Stimulated activated CD4-positive, alpha-beta T cell treated with anti-CD3 and anti-CD28 coated beads, Interleukin-1b, Interleukin-23, amount 100 ng/mL, for 48 hours (primary cell): ENCODE results near the gene CD180.

Experiments
- DNase-seq: peaks from one replicate; pipeline ENCODE4 v3.0.0-alpha.2; 2020

The CD180 gene

DNA sequence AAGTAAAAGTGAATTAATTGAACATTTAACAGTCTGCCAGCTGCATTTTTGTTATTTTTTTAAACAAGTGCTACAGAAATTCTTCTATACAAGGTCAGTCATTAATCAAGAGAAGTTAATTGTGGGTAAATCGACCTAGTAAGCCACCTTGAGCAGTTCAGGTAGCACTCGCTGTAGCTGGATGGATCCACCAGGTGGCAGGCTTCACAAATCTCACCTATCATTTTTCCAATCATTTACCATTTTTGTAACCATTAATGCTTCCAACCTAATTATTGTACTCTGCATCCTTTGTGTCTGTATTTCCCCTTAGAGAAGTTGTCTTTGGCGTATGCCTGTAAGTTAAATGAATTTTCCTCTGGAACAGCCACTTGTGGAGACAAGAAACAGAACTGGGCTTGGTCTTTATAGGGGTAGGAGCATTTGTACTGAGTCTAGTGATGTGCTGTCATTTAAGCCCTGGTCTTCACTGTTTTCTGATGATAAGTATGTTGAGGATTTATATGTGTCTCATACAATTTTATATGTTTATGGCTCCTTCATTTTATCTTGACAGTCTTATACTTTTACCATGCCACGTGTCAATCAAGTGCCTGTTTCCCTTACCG, 39.5 kb downstream of the CD180 start:
- no peak for DNase-seq

GRCh38 chr5:67154556-67155206, 41.9 kb downstream of the CD180 start:
- DNase-seq: no peak

DNA sequence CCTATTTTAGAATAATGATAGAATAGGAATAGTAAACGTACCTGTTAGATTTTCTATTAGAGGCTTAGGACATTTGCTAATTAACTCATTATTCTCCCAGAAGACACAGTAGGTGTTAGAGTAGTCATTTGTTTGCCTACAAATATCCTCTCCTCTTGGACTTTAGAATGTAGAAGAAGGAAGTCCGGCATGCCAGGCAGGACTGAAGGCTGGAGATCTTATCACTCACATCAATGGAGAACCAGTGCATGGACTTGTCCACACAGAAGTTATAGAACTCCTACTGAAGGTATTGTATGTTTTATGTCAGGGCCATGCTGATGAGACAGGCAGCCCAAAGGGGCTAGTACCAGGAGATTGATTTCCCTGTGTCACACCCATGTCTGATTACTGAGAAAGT, 43.3 kb downstream of the CD180 start:
- DNase-seq: no peak

DNA sequence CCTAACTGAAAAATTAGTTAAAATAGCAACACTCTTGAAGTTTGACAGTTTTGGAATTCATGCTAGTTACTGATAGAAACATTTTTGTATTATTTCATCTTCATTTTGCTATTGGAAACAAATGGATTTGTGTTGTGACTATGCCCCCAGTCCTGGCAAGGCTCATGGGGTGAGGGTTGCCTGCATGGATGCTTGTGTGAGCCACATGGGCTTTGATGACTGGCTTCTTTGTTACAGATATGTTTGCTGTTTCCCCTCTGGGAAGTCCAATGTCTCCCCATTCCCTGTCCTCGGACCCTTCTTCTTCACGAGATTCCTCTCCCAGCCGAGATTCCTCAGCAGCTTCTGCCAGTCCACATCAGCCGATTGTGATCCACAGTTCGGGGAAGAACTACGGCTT, 44.2 kb downstream of the CD180 start:
- DNase-seq: no peak

DNA sequence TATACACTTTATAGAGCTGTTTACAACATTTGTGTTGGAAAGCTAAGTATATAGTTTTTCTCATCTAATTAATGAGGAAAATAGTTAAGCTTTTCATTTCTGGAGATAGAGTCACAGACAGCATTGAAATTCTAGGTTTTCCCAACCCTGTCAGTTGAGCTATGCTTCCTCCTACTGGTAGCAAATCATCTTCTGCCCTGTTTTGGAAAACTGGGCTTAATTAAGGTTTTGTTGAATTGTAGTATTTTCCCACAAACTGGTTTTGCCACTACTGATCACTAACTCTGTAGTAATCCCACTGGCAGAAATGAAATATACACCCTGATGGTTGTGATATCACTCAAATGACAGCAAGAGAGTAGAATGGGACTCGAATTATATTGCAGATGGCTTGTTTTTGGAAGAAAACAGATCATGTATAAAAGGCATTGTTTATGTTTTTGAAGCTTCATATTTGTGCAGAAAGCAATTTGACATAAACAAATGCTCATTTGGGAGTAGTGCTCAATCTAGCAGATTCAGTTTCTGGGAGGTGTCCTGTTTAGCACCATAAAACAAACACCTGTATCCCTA, 46.6 kb downstream of the CD180 start:
- no peak for DNase-seq

DNA sequence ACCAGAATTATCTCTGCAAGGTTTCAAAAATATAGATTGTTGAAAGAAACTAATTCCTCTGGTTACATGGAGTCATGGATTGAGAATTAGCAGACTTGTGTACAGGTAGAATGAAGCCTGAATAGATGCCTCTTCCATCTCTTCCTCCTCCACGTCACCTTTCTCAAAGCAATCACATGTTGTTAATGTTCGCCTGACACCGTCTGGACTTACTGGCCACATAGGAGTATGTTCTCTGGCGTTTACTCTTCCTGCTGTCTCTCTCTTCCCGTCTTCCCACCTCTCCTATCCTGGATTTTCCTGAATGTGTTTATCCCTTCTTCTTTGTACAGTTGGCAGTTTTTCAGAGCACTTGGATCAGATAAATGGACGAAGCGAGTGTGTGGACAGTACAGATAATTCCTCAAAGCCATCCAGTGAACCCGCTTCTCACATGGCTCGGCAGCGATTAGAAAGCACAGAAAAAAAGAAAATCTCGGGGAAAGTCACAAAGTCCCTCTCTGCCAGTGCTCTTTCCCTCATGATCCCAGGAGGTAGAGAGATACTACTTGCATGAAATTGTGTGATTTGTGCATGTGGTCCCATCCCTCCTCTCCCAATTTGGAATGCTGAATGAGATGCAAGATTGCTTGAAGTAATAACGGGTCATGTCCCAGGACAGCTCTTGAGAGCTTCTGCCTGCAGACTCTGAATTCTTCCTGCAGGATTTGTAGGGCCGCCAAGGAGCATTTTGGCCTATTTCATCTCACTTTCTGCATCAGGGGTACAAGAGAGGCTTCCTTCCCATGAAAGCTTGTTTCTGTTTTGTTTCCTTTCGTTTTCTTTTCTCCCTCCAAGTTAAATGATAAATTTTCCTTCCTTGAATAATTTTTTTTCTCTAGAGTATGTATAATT, 47.3 kb downstream of the CD180 start:
- no peak for DNase-seq

DNA sequence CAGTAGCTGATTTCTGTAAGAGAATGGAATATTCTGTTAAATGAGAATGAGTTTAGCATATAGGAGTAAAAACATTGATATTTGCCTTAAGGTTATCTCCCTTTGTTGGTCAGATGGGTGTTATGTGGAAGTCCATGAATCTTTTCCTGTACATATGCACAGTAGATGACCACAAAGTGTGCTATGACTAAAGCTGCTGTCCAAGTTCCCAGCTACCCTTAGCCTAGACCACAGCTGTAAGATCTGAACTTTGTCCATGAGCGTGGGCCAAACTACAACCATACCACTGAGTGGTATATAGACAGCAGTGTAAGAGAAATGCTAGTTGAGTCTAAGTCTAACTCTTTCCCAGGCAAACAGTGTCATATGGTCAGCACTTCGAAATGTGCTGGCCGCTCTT, 48.8 kb downstream of the CD180 start:
- no peak for DNase-seq

GRCh38 chr5:67146981-67147380, 49.6 kb downstream of the CD180 start:
- DNase-seq: no peak

GRCh38 chr5:67146574-67146973, 50.0 kb downstream of the CD180 start:
- no peak for DNase-seq

DNA sequence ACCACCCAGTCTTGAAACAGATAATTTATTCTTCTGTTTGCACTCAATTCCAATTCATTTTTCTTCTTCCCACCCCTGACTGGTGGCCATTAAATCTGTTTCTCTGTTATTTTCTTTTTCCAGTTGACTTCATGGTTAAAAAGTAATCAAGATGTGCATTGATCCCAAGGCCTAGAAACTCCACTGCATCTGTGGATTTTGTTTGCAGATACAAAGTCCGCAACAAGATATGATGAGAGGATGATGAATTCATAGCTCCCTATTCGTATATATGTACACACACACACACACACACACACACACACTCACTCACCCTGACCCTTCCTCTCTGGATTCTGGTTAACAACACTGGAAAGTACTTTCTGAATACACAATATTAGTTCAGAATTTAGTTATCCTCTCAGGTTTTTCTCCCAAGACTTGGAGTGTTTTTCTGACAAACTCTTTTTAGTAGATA, 52.4 kb downstream of the CD180 start:
- no peak for DNase-seq

DNA sequence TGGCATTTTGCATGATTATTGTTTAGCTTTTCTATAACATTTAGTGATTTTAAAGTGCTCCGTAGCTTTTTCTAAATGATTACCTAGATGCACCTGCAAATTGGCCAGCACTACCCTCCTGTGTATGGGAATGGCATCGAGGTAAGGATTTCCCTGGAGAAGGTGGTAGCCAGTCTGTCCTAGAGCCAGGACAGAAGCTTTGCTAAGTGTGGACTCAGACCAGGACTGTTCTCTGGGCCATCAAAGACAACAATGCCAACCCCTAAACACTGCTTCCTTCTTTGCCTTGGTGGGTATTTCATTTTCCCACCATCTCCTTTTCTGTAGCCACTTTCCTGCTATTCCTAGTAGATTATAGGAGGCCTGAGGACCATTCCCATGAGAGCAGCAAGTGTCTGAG, 53.0 kb downstream of the CD180 start:
- no peak for DNase-seq

- DNase-seq: no peak
These were observed 53.8 kb downstream of the CD180 start for GRCh38 chr5:67142816-67143215.

GRCh38 chr5:67141644-67142043, 55.0 kb downstream of the CD180 start:
- no peak for DNase-seq

- no peak for DNase-seq
These were observed 56.2 kb downstream of the CD180 start for GRCh38 chr5:67140413-67140812.

DNA sequence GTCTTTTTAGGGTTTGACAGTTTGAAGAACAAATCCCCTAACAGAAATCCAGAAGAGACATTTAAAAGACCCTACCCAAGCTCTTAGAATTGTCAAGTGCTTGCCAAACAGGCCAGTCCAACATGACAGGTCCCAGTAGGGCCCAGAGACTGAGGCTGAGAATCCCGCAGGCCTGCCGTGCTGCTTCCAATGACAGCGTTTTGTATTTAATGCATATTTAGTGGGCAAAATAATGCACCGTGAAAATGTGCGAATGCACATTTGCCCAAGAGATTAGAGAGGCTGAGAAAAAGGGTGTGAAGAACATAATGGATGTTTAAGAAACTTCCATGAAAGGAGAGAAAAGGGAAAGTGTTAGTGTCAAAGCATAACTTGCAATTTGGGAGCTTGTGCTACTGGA, 57.6 kb downstream of the CD180 start:
- no peak for DNase-seq

GRCh38 chr5:67135381-67135984, 61.1 kb downstream of the CD180 start:
- no peak for DNase-seq

DNA sequence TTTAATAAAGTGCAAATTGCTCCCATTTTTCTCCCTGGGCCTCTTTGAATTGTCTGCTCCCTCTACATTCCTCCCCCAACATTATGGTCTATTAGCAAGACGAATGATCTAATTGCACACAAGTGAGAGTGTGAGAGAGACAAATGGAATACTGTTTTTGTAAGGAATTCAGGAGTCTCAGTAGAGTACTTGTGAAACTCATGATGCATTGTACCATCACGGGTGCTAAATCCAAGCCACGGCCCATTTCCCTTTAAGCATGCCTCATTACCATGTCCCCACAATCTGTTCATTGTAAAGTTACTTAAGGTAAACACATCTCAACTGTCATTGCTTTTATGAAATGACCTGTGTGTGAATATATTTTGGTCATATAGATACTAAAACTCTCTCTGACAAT, 62.8 kb downstream of the CD180 start:
- no peak for DNase-seq

GRCh38 chr5:67133217-67133616, 63.4 kb downstream of the CD180 start:
- no peak for DNase-seq

DNA sequence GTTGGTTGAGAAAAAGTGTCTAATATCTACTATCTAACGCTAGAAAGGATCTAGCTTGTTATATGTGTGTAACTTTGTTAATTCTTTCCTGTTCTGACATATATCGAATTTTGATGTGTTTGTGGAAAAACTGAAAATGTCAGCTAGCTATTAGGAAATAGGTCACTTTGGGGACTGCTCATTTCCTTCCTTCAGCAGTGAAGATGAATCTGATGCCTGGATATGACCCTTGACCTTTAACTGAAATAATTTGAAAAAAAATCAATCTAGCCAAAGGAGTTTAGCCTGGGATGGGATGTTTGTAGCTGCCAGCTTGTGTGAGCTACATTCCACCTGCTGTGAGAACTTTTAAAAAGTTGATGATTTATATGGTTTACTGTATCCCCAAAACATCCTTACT, 66.8 kb downstream of the CD180 start:
- DNase-seq: no peak
